ENCODE measurements around the gene RNF31.
"Not testable (repeated sequence)": the region's sequence is repeated elsewhere in the genome, so short reads cannot be mapped to it uniquely, and the experiment has no call there.

Gene RNF31

DNA sequence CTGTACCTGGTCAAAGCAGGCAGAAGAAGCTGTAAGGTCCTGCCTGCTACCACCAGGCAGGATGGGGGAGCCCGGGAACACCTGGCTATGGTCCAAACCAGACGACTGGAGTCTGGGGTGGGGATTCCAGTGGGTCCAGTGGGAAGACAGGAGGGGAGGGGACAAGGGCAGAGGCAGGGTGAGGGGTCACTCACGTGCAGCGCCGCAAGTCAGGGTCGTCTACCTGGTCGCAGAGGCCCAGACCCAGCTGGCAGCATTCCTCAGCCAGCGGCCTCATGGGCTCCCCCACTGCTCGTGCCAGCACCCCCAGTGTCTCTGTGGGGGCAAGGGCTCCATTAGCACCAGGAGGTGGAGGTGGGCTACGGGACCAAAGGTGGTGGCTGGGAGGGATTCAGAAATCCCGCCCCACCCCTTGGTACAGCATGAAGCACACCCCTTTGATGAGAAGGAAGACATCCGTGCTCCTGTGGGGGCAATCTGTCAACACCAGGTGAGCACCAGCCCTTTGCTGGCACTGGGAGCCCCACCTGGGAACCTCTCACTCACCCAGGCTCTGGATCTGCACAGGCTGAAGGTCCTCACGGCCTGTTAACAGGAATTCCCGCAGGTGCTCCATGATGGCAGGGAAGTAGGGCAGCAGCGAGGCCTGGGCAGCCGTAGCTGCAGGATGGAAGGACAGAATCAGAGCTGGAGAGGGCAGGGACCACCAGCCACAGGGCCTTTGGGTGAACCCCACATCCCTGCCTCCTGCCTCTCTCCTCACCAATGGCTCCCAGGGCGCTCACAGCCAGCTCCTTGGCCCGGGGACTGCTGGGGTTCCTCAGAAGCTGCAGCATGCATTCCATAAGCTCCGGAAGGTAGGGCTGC lies 37.0 kb downstream of the RNF31 start:
- no peak for DNase-seq

DNA sequence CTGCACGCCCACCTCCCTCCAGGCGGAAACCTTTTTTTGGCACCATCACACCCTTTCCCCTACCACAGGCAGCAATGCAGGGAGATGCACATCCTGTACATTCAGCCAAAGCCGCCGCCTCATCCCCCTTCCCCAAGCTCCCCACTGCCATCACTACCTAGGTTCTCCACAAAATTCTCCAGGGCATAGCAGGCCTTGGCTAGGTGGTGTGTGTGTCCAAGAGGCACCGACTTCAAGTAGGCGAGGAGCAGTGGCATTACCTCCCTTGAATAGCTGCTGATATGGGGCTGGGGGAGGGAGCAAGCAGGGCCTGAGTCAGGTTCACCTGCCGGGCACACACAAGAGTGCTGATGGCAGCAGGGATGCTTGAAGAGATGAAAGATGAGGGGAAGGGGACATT lies 37.7 kb downstream of the RNF31 start:
- no peak for DNase-seq

DNA sequence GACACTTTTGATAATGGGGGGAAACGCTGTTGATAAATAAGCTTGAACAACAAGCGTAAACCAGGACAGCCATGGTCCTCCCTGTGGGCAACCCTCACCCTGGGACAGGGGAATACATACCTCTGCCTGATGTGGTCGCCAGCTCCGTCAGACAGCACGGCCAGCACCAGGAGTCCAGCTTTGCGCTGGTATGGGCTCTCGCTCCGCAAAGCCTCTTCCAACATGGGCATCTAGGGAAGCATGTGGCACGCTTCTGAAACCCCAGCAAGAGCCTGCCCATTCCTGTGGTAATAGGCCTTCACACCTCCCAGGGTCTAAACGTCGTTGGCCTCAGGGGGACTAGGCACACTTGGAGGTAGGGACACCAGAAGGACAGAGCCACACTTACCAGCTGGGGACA lies 38.4 kb downstream of the RNF31 start:
- DNase-seq = no peak

DNA sequence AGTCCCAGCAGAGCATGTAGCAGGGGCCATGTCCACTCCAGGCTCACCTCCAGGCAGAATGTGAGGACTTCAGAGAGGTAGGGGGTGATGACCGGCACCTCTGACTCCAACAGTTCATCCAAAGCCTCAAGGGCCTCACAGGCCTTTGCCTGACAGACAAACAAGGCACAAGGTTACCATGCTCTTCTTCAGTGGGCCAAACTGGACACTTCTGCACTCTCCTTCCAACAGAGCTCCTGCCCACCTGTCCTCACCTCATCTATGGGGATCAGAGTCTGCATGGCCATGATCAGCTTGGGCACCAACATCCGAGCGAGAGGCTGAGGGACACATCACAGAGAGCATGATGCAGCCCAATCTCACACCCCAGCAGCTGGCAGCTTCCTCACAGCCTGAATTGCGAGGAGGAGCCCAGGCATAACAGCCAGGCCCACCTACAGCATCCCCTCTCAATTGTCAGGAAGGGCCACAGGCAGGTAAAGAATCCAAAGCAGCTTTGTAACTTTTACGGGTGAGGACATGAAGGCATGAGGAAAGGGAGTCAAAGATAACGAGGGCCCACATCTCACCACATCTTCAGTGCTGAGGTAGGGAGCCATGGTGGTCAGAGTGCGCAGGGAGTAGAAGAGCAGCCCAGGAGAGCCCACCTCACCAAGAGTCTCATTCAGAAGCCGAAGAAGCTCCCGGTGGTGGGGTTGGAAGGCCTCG lies 39.7 kb downstream of the RNF31 start:
- no peak for DNase-seq

DNA sequence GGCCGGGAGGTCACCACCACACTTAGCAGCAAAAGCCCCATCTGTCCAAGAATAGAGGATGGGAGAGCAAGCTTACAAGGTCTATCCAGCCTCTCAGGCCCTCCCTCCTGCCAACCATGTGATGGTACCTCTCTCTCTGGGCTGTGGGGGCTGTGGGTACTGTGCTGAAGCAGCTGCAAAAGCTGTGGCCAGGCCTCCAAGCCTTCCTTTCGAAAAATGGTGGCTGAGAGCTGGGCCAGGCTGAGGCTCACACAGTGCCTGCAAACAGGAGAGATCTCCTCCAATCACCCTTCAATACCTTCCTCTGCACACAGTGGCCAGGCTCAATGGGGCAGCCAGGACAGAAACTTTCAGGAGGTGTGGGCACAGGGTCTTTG lies 40.2 kb downstream of the RNF31 start:
- DNase-seq = no peak

DNA sequence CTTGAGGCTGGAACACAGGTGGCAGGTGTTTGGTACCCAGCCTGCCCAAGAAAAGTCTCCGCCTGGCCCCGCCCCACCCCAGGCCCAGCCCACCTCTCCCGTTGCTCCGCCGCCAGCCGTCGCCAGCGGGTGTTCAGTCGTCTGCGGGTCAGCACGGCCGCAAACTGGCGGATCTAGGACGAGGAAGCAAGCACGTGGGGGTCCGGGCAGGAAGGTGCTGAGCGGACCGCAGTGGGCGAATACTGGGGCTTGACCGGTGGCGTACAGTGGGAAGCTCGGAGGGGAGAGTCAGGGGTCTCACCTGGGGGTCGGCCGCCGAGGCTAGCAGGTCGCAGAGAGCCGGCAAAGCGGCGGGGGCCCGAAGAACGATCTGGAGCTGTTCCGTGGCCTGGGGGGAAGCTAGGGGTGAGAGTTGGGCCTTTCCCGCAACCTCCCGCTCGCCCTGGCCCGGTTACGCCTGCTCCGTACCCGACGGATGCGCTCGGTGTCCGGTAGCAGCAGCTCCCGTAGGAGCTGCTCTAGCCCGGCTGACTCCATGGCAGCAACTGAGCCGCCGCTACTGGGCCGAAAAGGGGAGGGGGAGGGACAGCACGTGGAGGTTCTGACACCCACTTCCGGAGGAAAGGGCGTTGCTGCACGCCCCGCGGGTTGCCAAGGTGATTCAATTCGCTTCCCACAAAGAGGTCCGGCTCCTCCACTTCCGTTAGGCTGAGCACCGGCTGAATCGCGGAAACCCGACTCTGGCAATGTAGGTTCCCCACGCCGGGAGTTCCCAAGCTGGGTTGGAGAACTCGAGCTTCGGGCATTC lies 41.2 kb downstream of the RNF31 start, which contains the start of gene IPO4:
TSS of gene IPO4 (minus strand) at position 566 of the 808 bp plus-strand sequence. CDS start at position 537, 29 bp downstream.
- peak; percentile 84 to 94 (median 93) for DNase-seq

DNA sequence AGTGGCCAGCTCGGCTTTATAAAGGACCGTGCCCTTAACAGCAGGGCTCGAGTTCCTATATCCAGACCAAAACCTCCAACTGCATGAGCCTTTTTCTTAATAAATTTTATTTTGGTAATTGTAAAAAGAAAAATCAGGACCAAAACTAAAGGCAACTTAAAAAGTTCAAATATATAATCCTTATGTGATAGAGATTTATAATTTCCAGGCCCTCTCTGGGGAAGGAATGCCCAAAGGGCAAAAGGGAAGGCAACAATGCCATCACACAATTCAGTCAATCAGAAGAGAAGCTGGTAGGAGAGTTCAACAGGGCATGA lies 41.7 kb downstream of the RNF31 start:
- no peak for DNase-seq

DNA sequence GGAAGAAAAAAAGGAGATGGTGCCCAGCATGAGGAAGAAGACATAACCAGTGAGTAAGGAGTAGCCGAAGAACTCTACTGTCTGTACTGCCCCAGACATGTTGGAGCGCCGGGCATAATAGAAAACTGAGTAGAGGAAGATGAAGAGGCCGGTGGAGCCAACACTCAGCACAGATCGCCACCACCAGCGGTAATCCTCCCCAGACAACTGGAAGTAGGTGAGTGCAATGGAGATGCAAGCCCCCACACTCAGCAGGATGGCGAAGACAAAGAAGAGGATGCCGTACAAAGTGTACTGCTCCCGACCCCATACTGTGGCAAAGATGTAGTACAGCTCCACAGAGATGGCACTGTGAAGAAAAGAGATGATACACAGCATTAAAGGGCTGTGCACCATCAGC lies 42.2 kb downstream of the RNF31 start:
- DNase-seq = no peak

DNA sequence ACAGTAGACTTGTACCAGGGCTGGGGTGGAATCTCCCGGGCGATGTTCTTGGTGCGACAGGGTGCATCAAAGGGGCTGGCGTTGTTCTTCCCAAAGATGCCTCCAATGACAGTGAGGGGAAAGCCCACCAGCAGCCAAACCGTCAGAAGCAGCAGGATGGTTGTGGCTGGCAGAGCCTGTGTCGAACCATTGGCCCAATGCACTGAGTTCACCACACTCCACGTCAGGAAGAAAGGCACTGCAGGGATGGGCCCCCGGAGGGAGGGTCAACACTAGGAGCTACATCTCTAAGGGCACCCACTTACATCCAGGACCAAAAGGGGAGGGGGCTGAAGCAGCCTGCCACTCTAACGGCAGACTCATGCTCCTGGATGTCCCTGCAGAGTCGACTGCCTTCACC lies 43.1 kb downstream of the RNF31 start:
- no peak for DNase-seq

DNA sequence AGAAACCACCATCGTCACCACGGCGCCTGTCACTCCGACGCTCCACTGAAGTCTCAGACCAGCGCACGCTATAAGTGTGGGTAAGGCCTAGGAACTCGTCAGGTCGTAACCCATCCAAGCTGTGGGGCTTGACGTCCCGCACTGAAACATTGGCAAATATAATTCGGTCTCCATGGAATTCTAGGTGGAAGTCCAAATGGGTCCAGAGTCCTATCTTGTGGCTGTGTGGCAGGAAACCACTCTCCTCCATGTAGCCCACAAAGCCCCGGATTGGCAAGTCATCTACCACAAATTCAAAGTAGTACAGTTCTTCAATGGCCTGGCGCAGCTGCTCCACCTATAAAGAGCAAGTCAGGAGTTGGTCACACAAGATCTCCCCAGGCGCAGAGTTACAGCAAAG lies 45.6 kb downstream of the RNF31 start:
- DNase-seq = no peak

DNA sequence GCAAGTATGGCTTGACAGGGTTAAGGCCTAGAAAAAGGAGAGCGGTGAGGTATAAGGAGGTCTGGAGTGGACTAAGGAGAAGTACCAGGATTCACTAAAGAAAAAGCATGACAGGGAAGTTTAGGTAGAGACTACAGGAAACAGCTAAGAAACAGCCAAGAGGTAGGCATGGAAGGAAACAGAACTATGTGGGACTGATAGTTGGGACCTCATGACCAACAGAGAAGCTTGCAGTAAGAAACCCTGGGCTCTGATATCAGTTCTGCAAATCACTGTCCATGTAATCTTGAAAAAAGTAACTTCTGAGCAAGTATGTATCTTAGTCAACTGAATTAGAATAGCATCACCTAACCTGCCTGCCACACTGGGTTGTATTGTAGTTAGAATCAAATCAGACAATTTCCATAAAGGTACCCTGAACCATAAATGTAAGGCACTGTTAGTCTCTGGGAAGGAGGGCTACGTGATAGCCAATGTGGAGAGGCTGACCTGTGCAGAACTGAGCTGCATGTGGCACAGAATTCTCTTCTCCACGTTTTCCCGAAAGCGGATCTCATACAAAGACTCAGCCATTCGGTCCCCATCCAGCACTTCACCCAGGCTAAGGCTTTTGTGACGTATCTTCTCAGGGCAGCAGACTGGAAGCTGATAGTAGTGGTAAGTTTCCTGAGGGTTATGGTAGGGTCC lies 47.0 kb downstream of the RNF31 start:
- DNase-seq = no peak

DNA sequence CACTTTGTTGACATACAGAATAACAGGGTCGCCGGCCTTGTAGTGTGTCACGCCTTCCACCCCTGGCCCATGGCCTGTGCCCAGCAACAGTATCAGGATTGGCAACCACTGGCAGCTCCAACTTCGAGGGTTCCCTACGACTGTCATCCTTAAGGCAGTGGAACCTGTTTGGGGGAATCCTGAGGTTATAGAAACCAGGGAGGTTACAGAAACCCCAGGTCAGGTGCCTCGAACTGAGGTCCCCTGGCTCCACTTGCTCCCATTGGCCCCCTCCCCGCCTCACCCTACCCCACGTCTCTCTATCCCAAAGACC lies 47.5 kb downstream of the RNF31 start:
- DNase-seq = no peak

DNA sequence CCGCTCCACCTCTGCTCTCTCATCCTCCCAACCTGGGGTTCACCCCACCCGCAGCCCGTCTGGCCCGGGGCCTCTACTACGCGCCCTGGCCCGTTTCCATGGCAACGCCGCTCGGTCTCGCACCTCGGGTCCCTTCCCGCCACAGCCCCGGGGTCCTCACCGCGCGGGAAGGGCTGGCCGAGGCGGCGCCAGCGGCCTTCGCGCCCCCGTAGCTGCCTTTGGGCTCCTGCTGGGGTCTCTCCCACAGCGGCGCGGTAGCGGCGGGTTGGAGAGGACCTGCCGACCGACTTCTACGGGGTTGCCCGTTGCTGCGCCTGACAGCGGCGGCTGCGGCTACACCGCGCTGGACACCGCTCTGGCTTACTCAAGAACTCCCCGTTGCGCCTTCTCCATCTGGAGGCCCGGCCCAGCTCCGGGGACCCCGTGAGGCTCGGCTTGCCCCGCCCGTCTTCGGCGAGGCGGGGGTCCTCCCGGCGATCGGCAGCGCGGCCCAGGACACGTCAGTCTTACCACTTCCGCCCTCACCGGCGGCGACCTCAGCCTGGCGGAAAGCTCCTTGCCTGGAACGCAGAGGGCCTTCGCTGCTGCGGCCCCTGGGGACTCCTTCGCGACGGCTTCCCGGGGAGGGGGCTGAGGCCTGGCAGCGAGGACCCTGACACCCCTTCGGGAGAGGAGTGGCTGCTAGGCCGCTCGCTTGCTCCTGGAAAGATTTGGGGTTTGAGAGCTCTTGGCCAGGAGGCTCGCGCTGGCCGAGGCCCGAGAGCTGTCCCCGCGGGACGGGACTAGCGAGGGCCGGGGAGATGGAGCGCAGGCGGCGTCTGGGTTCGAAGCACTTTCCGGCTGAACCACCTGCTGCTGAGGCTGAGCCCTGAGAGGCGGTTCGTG lies 48.1 kb downstream of the RNF31 start, which contains the start of gene TM9SF1:
TSS of gene TM9SF1 (minus strand) at position 256 of the 885 bp plus-strand sequence. CDS start 422 bp downstream, outside the sequence.
- peak; percentile 81 to 91 (median 86) for DNase-seq

DNA sequence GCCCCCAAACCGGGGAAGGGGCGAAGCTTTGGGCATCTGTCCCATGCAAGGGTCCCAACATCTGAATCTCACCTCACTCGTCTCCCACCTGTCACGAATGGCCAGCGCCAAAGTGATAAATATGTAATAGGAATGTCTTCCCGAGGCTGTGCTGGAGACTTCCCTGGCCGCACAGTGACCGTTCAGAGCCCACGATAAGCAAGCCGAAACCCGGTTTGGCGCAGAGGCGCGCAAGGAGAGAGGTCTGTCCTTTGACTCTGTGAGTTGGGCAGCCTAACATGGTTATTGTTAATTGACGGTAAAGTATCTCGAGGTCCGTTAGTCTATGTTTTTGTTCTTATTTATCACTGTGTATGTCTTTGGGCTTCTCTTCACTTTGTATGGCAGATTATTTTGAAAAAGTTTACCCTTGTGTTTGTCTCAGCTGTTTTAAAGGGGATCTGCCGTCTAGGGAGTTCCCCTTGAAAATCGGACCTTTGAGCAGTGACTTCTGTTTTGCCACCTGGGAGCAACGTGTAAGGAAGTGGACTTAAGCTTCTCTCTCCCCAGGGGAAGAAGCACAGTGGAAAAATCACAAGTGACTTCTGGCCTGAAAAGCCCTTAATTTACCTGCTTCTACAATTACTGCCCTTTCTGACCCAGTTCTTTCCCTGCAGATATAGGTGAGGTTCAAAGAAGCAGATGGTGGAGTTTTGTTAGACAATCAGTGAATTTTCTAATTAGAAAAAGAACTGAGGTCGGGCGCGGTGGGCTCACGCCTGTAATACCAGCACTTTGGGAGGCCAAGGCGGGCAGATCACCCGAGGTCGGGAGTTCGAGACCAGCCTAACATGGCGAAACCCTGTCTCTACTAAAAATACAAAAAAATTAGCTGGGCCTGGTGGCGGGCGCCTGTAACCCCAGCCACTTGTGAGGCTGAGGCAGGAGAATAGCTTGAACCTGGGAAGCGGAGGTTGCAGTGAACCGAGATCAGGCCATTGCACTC lies 49.1 kb downstream of the RNF31 start:
- no peak for DNase-seq

DNA sequence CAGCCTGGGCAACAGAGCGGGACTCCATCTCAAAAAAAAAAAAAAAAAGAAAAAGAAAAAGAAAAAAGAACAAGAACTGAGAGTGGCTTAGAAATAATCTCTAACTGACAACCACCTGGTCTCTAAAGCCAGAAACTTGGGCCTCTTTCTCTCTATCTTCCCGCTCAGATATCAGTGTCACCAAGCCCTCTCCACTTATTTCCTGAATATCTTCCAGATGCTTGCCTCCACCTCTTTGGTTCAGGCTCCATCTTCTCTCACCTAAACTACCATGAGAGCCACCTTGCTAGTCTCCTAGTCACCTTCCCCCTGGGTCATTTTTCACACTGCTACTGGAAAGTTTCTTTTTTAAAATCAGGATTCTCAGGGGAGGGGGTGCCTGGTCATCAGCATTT lies 49.8 kb downstream of the RNF31 start:
- DNase-seq = no peak

DNA sequence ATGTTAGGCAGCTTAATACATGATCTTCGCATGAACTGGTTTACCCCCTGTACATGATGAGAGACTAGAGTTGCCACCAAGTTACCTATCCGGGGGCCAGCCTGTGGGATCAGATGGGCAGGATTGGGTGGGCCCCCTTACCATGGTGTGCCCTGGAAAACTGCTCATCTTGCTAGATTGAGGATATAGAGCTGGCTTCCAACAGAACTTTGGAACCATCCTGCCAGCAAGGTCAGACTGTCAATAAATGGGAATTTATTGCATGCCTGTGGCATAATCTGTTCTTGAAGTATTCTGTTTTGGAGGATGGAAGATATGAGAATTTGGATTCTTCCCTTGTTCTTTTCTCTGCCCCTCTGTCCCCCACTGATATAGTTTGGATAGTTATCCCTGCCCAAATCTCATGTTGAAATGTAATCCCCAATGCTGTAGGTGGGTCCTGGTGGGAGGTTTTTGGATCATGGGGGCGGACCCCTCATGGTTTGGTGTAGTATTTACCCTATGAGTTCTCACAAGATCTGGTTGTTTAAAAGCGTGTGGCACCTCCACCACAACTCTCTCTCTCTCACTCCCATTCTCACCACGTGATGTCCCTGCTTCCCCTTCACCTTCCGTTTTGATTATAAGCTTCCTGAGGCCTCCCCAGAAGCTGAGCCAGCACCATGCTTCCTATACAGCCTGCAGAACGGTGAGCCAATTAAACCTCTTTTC lies 51.7 kb downstream of the RNF31 start:
- no peak for DNase-seq

DNA sequence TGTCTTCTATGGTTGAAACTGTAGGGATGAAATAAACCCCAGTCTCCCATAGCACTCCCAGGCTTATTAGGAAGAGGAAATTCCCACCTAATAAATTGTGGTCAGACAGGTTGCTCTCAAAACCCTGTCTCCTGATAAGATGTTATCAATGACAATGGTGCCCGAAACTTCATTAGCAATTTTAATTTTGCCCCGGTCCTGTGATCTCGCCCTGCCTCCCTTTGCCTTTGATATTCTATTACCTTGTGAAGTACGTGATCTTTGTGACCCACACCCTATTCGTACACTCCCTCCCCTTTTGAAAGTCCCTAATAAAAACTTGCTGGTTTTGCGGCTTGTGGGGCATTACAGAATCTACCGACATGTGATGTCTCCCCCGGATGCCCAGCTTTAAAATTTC lies 55.2 kb downstream of the RNF31 start:
- not testable (repeated sequence) for DNase-seq

DNA sequence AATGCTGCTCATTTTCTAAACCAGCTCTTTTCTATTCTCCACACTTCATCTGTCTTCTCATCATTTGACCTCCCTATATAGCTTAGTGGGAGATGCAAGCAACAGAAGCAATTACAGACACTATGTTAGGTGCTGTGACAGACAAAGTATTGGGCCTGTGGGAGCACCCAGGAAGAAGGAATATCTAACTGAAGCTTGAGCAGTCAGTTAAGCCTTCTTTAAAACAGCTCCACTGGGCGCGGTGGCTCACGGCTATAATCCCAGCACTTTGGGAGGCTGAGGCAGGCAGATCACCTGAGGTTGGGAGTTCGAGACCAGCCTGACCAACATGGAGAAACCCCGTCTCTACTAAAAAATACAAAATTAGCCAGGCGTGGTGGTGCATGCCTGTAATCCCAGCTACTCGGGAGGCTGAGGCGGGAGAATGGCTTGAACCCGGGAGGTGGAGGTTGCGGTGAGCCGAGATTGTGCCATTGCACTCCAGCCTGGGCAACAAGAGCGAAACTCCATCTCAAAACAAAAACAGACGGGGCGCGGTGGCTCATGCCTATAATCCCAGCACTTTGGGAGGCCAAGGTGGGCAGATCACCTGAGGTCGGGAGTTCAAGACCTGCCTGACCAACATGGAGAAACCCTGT lies 56.1 kb downstream of the RNF31 start:
- DNase-seq = not testable (repeated sequence)
